Parathyroid adenoma (tissue), 2 donors: Measurements from ENCODE around the gene ZNF429.

Experiments
- H2AFZ ChIP-seq: fragments of 300-600 bp; sonication (generic); one replicate; pipeline ENCODE4 v1.7.0; 2017; ENCODE audit warnings: antibody characterized with exemption, mild to moderate bottlenecking
- H3K27ac ChIP-seq: fragments of 300-600 bp; sonication (generic); one replicate; pipeline ENCODE4 v1.7.0; 2017
- H3K27me3 ChIP-seq: fragments of 300-600 bp; sonication (generic); one replicate; pipeline ENCODE4 v1.7.0; 2017; ENCODE audit warnings: low read length; ENCODE audit not compliant: control insufficient read depth, insufficient read depth
- H3K36me3 ChIP-seq: fragments of 300-600 bp; sonication (generic); one replicate; pipeline ENCODE4 v1.7.0; 2017; ENCODE audit warnings: low read length; ENCODE audit not compliant: control insufficient read depth, insufficient read depth
- H3K4me1 ChIP-seq: fragments of 300-600 bp; sonication (generic); one replicate; pipeline ENCODE4 v1.7.0; 2017; ENCODE audit warnings: control low read depth
- H3K4me2 ChIP-seq: fragments of 300-600 bp; sonication (generic); one replicate; pipeline ENCODE4 v1.7.0; 2017; ENCODE audit warnings: low read length
- H3K4me3 ChIP-seq: fragments of 300-600 bp; sonication (generic); one replicate; pipeline ENCODE4 v1.7.0; 2017; ENCODE audit warnings: low read depth, low read length
- H3K79me2 ChIP-seq: fragments of 300-600 bp; sonication (generic); one replicate; pipeline ENCODE4 v1.7.0; 2017; ENCODE audit warnings: control low read depth
- H3K9ac ChIP-seq: fragments of 300-600 bp; sonication (generic); one replicate; pipeline ENCODE4 v1.7.0; 2017; ENCODE audit warnings: mild to moderate bottlenecking
- H3K9me3 ChIP-seq: fragments of 300-600 bp; sonication (generic); one replicate; pipeline ENCODE4 v1.7.0; 2017; ENCODE audit warnings: low read length; ENCODE audit not compliant: control insufficient read depth
- CTCF ChIP-seq: fragments of 300-600 bp; sonication (generic); IDR thresholded peaks from one replicate; pipeline ENCODE4 v1.7.0; 2017; ENCODE audit warnings: antibody characterized with exemption, mild to moderate bottlenecking
- donor health status: primary hyperparathyroidism.

ZNF429 gene

GRCh38 chr19:21482863-21483276 is 22.5 kb upstream of the ZNF429 start:
- Histone ChIP-seq H3K27me3 (no peaks in the 10 kb centered on the region), H3K9me3 (no peaks in the 10 kb centered on the region)

GRCh38 chr19:21483589-21484170 is 21.7 kb upstream of the ZNF429 start:
- H3K4me3 ChIP-seq: no peak overlapping the region
- TF ChIP-seq CTCF: peak; percentile 29
- H3K27ac ChIP-seq: no peak overlapping the region
- no peak overlapping the region for H3K9ac ChIP-seq
- H3K4me1 ChIP-seq: no peaks in the 10 kb centered on the region
- no peaks in the 10 kb centered on the region for H3K27me3 ChIP-seq
- no peaks in the 10 kb centered on the region for H3K9me3 ChIP-seq
- H3K79me2 ChIP-seq: no peaks in the 10 kb centered on the region
- no peak overlapping the region for H3K4me2 ChIP-seq
- no peak overlapping the region for H2AFZ ChIP-seq
- H3K36me3 ChIP-seq: no peaks in the 10 kb centered on the region

More at GRCh38 chr19:21482863-21483276, 22.5 kb upstream of the ZNF429 start:
- Histone ChIP-seq H3K9ac (no peak overlapping the region), H3K36me3 (no peaks in the 10 kb centered on the region), H3K4me3 (no peak overlapping the region), H3K79me2 (no peaks in the 10 kb centered on the region), H3K27ac (no peak overlapping the region), H2AFZ (no peak overlapping the region), H3K4me1 (no peaks in the 10 kb centered on the region), H3K4me2 (no peak overlapping the region)
- peak; percentile 48 for TF ChIP-seq CTCF

GRCh38 chr19:21484631-21485030 is 20.8 kb upstream of the ZNF429 start:
- Histone ChIP-seq H3K27me3 (no peaks in the 10 kb centered on the region), H3K9me3 (no peaks in the 10 kb centered on the region), H3K4me2 (no peak overlapping the region), H3K79me2 (no peaks in the 10 kb centered on the region), H3K4me3 (no peak overlapping the region), H2AFZ (no peak overlapping the region), H3K9ac (no peak overlapping the region), H3K27ac (no peak overlapping the region), H3K36me3 (no peaks in the 10 kb centered on the region), H3K4me1 (no peaks in the 10 kb centered on the region)
- no peak for TF ChIP-seq CTCF

- Histone ChIP-seq H3K4me2 (no peak overlapping the region), H3K4me3 (no peak overlapping the region), H3K9ac (no peak overlapping the region), H3K27me3 (no peaks in the 10 kb centered on the region), H3K27ac (no peak overlapping the region), H3K36me3 (no peaks in the 10 kb centered on the region), H3K79me2 (no peaks in the 10 kb centered on the region), H3K9me3 (no peaks in the 10 kb centered on the region), H2AFZ (no peak overlapping the region), H3K4me1 (no peaks in the 10 kb centered on the region)
- no peak for TF ChIP-seq CTCF
These were observed 19.5 kb upstream of the ZNF429 start for GRCh38 chr19:21485926-21486325.

GRCh38 chr19:21487969-21488368 is 17.4 kb upstream of the ZNF429 start:
- H2AFZ ChIP-seq: no peak overlapping the region
- H3K4me3 ChIP-seq: no peak overlapping the region
- H3K4me2 ChIP-seq: no peak overlapping the region
- no peaks in the 10 kb centered on the region for H3K9me3 ChIP-seq
- H3K9ac ChIP-seq: no peak overlapping the region
- no peaks in the 10 kb centered on the region for H3K79me2 ChIP-seq
- H3K4me1 ChIP-seq: no peaks in the 10 kb centered on the region
- H3K27me3 ChIP-seq: no peaks in the 10 kb centered on the region
- no peak for TF ChIP-seq CTCF
- H3K36me3 ChIP-seq: no peaks in the 10 kb centered on the region
- H3K27ac ChIP-seq: no peak overlapping the region
